HepG2 (cell line): ENCODE data around the gene TMEM174. TPM values are rescaled to one million over a fixed set of nuclear protein-coding genes. Genes with fewer than 3 reads are reported as not detected.

Experiments
- ATAC-seq: fragments of 200-7000 bp; cut with Tn5 transposase; 3 replicates; pipeline ENCODE4 v1.9.1; 2020; ENCODE audit warnings: mild to moderate bottlenecking, moderate library complexity
- BruUV-seq: library from RNA; stranded (reverse); fragments of 400-500 nt; replicated peaks from 2 replicates; lab custom pipeline; 2021; lab: Mats Ljungman, UMichigan
- CTCF ChIA-PET: fragments of 300-600 bp; formaldehyde crosslinking; extraction: SDS; loops from one replicate; lab custom pipeline; 2021; ENCODE audit warnings: low total read pairs, inconsistent platforms, low intra/inter-chr PET ratio; lab: Yijun Ruan, JAX
- POLR2A ChIA-PET: fragments of 350-600 bp; sonication (Branson Sonifier 250); formaldehyde crosslinking; loops from one replicate; lab custom pipeline; 2020; ENCODE audit warnings: antibody characterized with exemption, inconsistent platforms; lab: Yijun Ruan, JAX
- DNase-seq: peaks from one replicate; pipeline ENCODE4 v3.0.0-alpha.2; 2015; ENCODE audit warnings: low spot score
- FAIRE-seq: peaks from 3 replicates; lab custom pipeline; 2011; peaks lifted over from hg19 to GRCh38; lab: Jason Lieb, UNC
- H2AFZ ChIP-seq: one replicate; pipeline ENCODE4 v1.6.1; 2011; ENCODE audit warnings: low read length, inconsistent platforms
- H3K27ac ChIP-seq: fragments of 300-600 bp; 3 replicates; pipeline ENCODE4 v1.8.0; 2011; ENCODE audit warnings: mixed run types, mild to moderate bottlenecking, mixed read lengths, low read length, inconsistent platforms; ENCODE audit not compliant: insufficient read depth; ENCODE audit errors: extremely low read length
- H3K27me3 ChIP-seq, 2 experiments: fragments of 200-600 bp in 1 of 2; 2 replicates in 1 of 2; 3 replicates in 1 of 2; pipeline versions ENCODE4 v1.6.0 to v1.8.0; 2011; ENCODE audit warnings: low read length in 2 of 2, mild to moderate bottlenecking in 2 of 2, moderate library complexity in 2 of 2, inconsistent platforms in 1 of 2; ENCODE audit not compliant: insufficient read depth in 2 of 2, control insufficient read depth in 1 of 2
- H3K36me3 ChIP-seq, 2 experiments: fragments of 200-600 bp in 1 of 2; replicated peaks in 1 of 2; 2 replicates in 1 of 2; 3 replicates in 1 of 2; pipeline versions ENCODE4 v1.5.1 to v1.8.0; 2011; ENCODE audit warnings: low read length in 2 of 2, inconsistent platforms in 1 of 2; ENCODE audit not compliant: insufficient read depth in 2 of 2, control insufficient read depth in 1 of 2
- H3K4me1 ChIP-seq: 2 replicates; pipeline ENCODE4 v1.5.1; 2012; ENCODE audit warnings: low read length, inconsistent platforms; ENCODE audit not compliant: insufficient read depth
- H3K4me2 ChIP-seq: 2 replicates; pipeline ENCODE4 v1.6.0; 2011; ENCODE audit warnings: low read depth, low read length, inconsistent platforms
- H3K4me3 ChIP-seq, 3 experiments: fragments of 200-600 bp in 1 of 3; sonication (generic), shearing (Covaris generic) in 1 of 3; replicated peaks in 1 of 3; 2 replicates each; pipeline ENCODE4 v1.5.1; 2011 to 2016; ENCODE audit warnings: low read length in 3 of 3, inconsistent platforms in 2 of 3, low read depth in 2 of 3, mild to moderate bottlenecking in 2 of 3, control low read depth in 1 of 3, mixed read lengths in 1 of 3; ENCODE audit not compliant: insufficient read depth in 1 of 3
- H3K79me2 ChIP-seq: one replicate; pipeline ENCODE4 v1.6.1; 2011; ENCODE audit warnings: low read length, inconsistent platforms; ENCODE audit not compliant: insufficient read depth
- H3K9ac ChIP-seq: 2 replicates; pipeline ENCODE4 v1.6.0; 2011; ENCODE audit warnings: mild to moderate bottlenecking, low read depth, low read length, inconsistent platforms; ENCODE audit not compliant: insufficient read depth
- H3K9me3 ChIP-seq: 2 replicates; pipeline ENCODE4 v1.5.1; 2012; ENCODE audit warnings: mild to moderate bottlenecking, low read length
- H4K20me1 ChIP-seq: 2 replicates; pipeline ENCODE4 v1.6.0; 2011; ENCODE audit warnings: inconsistent platforms, mild to moderate bottlenecking, low read length, moderate library complexity; ENCODE audit not compliant: insufficient read depth
- FOSL2 ChIP-seq: sonication (generic); formaldehyde crosslinking; IDR thresholded peaks from 2 replicates; pipeline ENCODE4 v1.4.0; 2020; ENCODE audit warnings: missing genetic modification reagents
- KAT2B ChIP-seq: fragments of 150-350 bp; IDR thresholded peaks from 2 replicates; pipeline ENCODE4 v1.6.1; 2014; ENCODE audit warnings: low read depth, low read length, borderline replicate concordance
- NCOA1 ChIP-seq: sonication (generic); formaldehyde crosslinking; IDR thresholded peaks from 2 replicates; pipeline ENCODE4 v1.9.0; 2021; ENCODE audit warnings: missing genetic modification reagents
- ZNF143 ChIP-seq: sonication (generic); formaldehyde crosslinking; IDR thresholded peaks from 2 replicates; pipeline ENCODE4 v1.4.0; 2020; ENCODE audit warnings: missing genetic modification reagents
- ZNF496 ChIP-seq: sonication (generic); formaldehyde crosslinking; IDR thresholded peaks from 2 replicates; pipeline ENCODE4 v1.8.1; 2023; ENCODE audit warnings: mild to moderate bottlenecking, moderate library complexity, missing genetic modification reagents; ENCODE audit not compliant: insufficient replicate concordance
- ZNF7 ChIP-seq: IDR thresholded peaks from 2 replicates; pipeline ENCODE4 v1.6.1; 2016; ENCODE audit warnings: missing biosample characterization, missing genetic modification reagents
- ZSCAN20 ChIP-seq: sonication (generic); formaldehyde crosslinking; IDR thresholded peaks from 2 replicates; pipeline ENCODE4 v1.4.0; 2020; ENCODE audit warnings: missing genetic modification reagents, mild to moderate bottlenecking, borderline replicate concordance
- WGBS: methylation state at CpG from one replicate; pipeline ENCODE4 v1.1.6; 2017; ENCODE audit warnings: low lambda C conversion rate; 5-methylcytosine and 5-hydroxymethylcytosine counted together
- in situ Hi-C: cut with HindIII; loops from 2 replicates; pipeline ENCODE4 v1.10.0; 2017; ENCODE audit warnings: low pct_unique_long_range_greater_than_20kb; ENCODE audit not compliant: extremely low pct_ligation_motif_present
- intact Hi-C: fragments of 100-400 bp; cut with micrococcal nuclease; formaldehyde crosslinking; loops from one replicate; pipeline ENCODE4 v1.10.0; 2022; ENCODE audit not compliant: unreplicated experiment
- polyA plus RNA-seq, 8 experiments: library from polyadenylated mRNA; depleted of rRNA in 3 of 8; stranded (reverse) in 7 of 8; unstranded in 1 of 8; fragments of >200 nt; fragmentation: Illumina TruSeq in 4 of 8; extraction: Trizol in 4 of 8; gene quantifications; 2 replicates each; pipeline versions ENCODE4 v1.2.1 to v1.2.3, GENCODE V29; 2011 to 2016; ENCODE audit warnings: low read depth in 4 of 8, missing spikeins in 1 of 8, mixed read lengths in 1 of 8; ENCODE audit not compliant: insufficient read depth in 1 of 8
- total RNA-seq, 5 experiments: library from RNA; depleted of rRNA; stranded (reverse); fragments of >200 nt; fragmentation: Illumina TruSeq; extraction: Trizol; gene quantifications; 2 replicates each; pipeline ENCODE4 v1.2.3, GENCODE V29; 2016; ENCODE audit warnings: low read depth in 1 of 5

Gene TMEM174
- total and polyA plus RNA-seq, 2 of the 13 experiments (the other 11 are each of a cell fraction or from before 2014, with no cell fraction given): not detected

- no peak for FAIRE-seq
- Histone ChIP-seq H3K27ac (no peak overlapping the region), H2AFZ (no peak overlapping the region), H4K20me1 (no peaks in the 10 kb centered on the region), H3K36me3 (no peaks in the 10 kb centered on the region), H3K27me3 (peaks cover 0 to 28% of the 10 kb centered on the region in 2 experiments; a peak in 2 of 5 replicates), H3K79me2 (no peaks in the 10 kb centered on the region), H3K4me3 (no peak overlapping the region), H3K4me2 (no peak overlapping the region)
- DNase-seq: no peak
- ATAC-seq: no peak
- WGBS: 14% methylated on average over 3 of the region's 5 CpGs
- ChIA-PET CTCF (no interaction called here), POLR2A (no interaction called here)
- in situ Hi-C loops (no loop called here), intact Hi-C loops (no loop called here)
- no TSS peak for BruUV-seq
- no peak for TF ChIP-seq ZNF496 (CRISPR knock-in tag)
- no peak for TF ChIP-seq FOSL2 (CRISPR knock-in tag)
- no peak for TF ChIP-seq NCOA1 (CRISPR knock-in tag)
- no peak for TF ChIP-seq ZNF143 (CRISPR knock-in tag)
- TF ChIP-seq ZNF7: no peak
- TF ChIP-seq ZSCAN20 (CRISPR knock-in tag): no peak
- TF ChIP-seq KAT2B: no peak
- TF ChIP-seq, all 625 proteins: peak for 0
- Histone ChIP-seq H3K9me3 (no peaks in the 10 kb centered on the region), H3K9ac (no peak overlapping the region), H3K4me1 (no peaks in the 10 kb centered on the region)
Measured at GRCh38 chr5:73151766-73152410, 21.1 kb upstream of the TMEM174 start.
